ENCODE results near the gene KIF1A. TPM values are rescaled to one million over a fixed set of nuclear protein-coding genes. Genes with fewer than 3 reads are reported as not detected.

Gene KIF1A
- total RNA-seq, 1 donor from 2014 or later = 52.2 TPM

- Mint-ChIP-seq H3K4me3 (ENCODE audit: unreplicated experiment) (no peak overlapping the region), H3K36me3 (ENCODE audit: low read depth, unreplicated experiment) (peaks cover 4% of the 10 kb centered on the region), H3K9me3 (ENCODE audit: unreplicated experiment) (no peaks in the 10 kb centered on the region), H3K27ac (ENCODE audit: unreplicated experiment) (no peak overlapping the region), H3K4me1 (ENCODE audit: unreplicated experiment) (no peaks in the 10 kb centered on the region), H3K27me3 (ENCODE audit: unreplicated experiment) (peaks cover 1% of the 10 kb centered on the region)
- DNase-seq (ENCODE audit: low spot score) = no peak
- no peak for TF ChIP-seq CTCF (IDR thresholded peaks at IDR 0.05; ENCODE audit: unreplicated experiment)
These were observed 42.4 kb downstream of the KIF1A start for GRCh38 chr2:240777456-240778212.

DNA sequence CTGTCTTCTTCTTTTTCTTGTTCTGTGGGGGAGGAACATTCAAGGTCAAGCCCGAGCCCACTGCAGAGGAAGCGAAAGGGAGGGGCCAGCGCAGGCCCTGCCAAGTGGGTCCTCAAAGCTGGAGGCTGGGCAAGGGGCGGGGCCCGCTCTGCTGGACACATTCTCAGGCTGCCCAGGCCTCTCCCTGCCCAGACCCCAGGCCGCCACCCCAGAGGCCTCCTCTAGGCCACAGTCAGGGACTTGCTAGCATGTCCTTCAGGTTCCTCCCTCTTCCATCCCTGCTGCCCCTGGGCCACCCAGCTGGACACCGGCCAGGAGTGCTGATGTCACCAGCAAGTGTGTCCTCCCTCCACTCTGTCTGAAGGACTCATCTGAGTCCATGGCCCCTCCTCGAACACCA, 44.1 kb downstream of the KIF1A start:
- no peak for DNase-seq (ENCODE audit: low spot score)

DNA sequence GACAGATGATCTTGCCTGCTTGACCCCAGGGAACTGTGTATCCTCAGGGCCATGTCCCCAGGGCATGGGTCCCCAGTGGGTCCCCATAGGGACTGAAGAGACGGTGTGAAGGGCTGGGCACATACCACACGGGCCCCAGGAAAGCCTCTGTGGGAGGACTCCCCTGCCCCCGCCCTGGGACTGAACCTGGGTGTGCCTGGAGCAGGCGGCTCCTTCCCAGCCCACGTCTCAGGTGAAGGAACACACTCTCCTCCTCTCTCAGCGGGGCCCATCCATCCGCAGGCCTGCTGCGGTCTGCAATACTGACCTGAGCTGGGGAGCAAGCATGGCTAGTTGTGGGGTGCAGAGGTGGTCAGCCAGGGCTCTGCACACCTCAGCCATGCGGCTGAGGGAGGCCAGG, 45.2 kb downstream of the KIF1A start:
- Mint-ChIP-seq H3K4me3 (ENCODE audit: unreplicated experiment) (no peak overlapping the region), H3K36me3 (ENCODE audit: low read depth, unreplicated experiment) (peaks cover 4% of the 10 kb centered on the region), H3K27ac (ENCODE audit: unreplicated experiment) (no peak overlapping the region), H3K4me1 (ENCODE audit: unreplicated experiment) (no peaks in the 10 kb centered on the region), H3K27me3 (ENCODE audit: unreplicated experiment) (peaks cover 1% of the 10 kb centered on the region), H3K9me3 (ENCODE audit: unreplicated experiment) (no peaks in the 10 kb centered on the region)
- no peak for TF ChIP-seq CTCF (IDR thresholded peaks at IDR 0.05; ENCODE audit: unreplicated experiment)
- DNase-seq (ENCODE audit: low spot score) = no peak

More for the DNA sequence above, 44.1 kb downstream of the KIF1A start:
- Mint-ChIP-seq H3K27ac (ENCODE audit: unreplicated experiment) (no peak overlapping the region), H3K9me3 (ENCODE audit: unreplicated experiment) (no peaks in the 10 kb centered on the region), H3K4me1 (ENCODE audit: unreplicated experiment) (no peaks in the 10 kb centered on the region), H3K36me3 (ENCODE audit: low read depth, unreplicated experiment) (peaks cover 4% of the 10 kb centered on the region), H3K4me3 (ENCODE audit: unreplicated experiment) (no peak overlapping the region), H3K27me3 (ENCODE audit: unreplicated experiment) (peaks cover 1% of the 10 kb centered on the region)
- TF ChIP-seq CTCF (IDR thresholded peaks at IDR 0.05; ENCODE audit: unreplicated experiment) = no peak

GRCh38 chr2:240769096-240769495, 50.9 kb downstream of the KIF1A start:
- Mint-ChIP-seq H3K36me3 (ENCODE audit: low read depth, unreplicated experiment) (no peaks in the 10 kb centered on the region), H3K27me3 (ENCODE audit: unreplicated experiment) (peaks cover 4% of the 10 kb centered on the region), H3K4me3 (ENCODE audit: unreplicated experiment) (no peak overlapping the region), H3K4me1 (ENCODE audit: unreplicated experiment) (no peaks in the 10 kb centered on the region), H3K27ac (ENCODE audit: unreplicated experiment) (no peak overlapping the region), H3K9me3 (ENCODE audit: unreplicated experiment) (no peaks in the 10 kb centered on the region)
- TF ChIP-seq CTCF (IDR thresholded peaks at IDR 0.05; ENCODE audit: unreplicated experiment) = no peak
- no peak for DNase-seq (ENCODE audit: low spot score)

- DNase-seq (ENCODE audit: low spot score) = no peak
- H3K27me3 Mint-ChIP-seq (ENCODE audit: unreplicated experiment) = peaks cover 5% of the 10 kb centered on the region
- H3K4me1 Mint-ChIP-seq (ENCODE audit: unreplicated experiment) = no peaks in the 10 kb centered on the region
- TF ChIP-seq CTCF (IDR thresholded peaks at IDR 0.05; ENCODE audit: unreplicated experiment) = no peak
- no peak overlapping the region for H3K27ac Mint-ChIP-seq (ENCODE audit: unreplicated experiment)
- no peaks in the 10 kb centered on the region for H3K9me3 Mint-ChIP-seq (ENCODE audit: unreplicated experiment)
- no peaks in the 10 kb centered on the region for H3K36me3 Mint-ChIP-seq (ENCODE audit: low read depth, unreplicated experiment)
- H3K4me3 Mint-ChIP-seq (ENCODE audit: unreplicated experiment) = no peak overlapping the region
These were observed 51.8 kb downstream of the KIF1A start for GRCh38 chr2:240768216-240768615.

Data from endothelial cell (in vitro differentiated cells).